ENCODE results near the gene HAGHL. TPM values are rescaled to one million over a fixed set of nuclear protein-coding genes. Genes with fewer than 3 reads are reported as not detected.
A peak's percentile ranks its signal among the peaks of the same experiment; 100 is the strongest.
"Not testable (repeated sequence)": the region's sequence is repeated elsewhere in the genome, so short reads cannot be mapped to it uniquely, and the experiment has no call there.

The HAGHL gene
- total and polyA plus RNA-seq, 3 donors from 2014 or later = 7.2 to 13.7 (median 9.9) TPM

DNA sequence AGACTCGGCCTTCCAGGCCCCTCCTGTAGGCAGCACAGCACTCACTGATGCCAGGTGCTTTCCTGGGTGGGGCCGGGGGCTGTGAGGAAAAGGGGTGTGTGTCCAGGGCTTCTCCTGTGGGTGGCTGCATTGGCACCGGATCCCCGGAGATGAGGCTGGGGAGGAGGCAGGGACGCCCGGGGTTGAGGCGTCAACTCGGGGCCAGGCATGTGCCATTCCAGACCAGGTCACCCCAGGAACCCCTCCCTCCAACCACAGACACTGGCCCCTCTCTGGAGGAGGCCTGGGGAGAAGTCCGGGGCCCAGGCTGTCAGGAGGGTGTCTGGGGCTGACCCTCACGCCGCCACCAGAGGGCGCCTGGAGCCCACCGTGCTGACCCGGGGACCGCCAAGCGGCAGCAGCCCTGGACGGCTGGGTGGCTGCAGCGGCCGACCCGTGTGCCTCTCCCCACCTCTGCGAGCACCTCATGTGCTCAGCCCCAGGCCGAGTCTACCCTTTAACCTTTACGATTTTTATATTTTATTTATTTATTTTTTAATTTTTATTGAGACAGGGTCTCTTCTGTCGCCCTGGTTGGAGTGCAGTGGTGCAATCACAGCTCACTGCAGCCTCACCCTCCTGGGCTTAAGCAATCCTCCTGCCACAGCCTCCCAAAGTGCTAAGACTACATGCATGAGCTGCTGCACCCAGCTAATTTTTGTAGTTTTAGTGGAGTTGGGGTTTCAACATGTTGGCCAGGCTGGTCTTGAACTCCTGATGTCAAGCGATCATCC is 15.2 kb upstream of the HAGHL start:
- no peaks in the 10 kb centered on the region for H3K9me3 ChIP-seq
- no peaks in the 10 kb centered on the region for H3K36me3 ChIP-seq (ENCODE audit: low read depth, missing control alignments)
- no peak overlapping the region for H3K27ac ChIP-seq
- peaks cover 22% of the 10 kb centered on the region for H3K4me1 ChIP-seq
- H3K4me3 ChIP-seq = no peak overlapping the region
- peak; percentile 72 for DNase-seq
- intact Hi-C loops (cut with DNase I; ENCODE audit: low total_unique reads) = no loop called here
- H3K27me3 ChIP-seq = no peaks in the 10 kb centered on the region
- 23 to 33% methylated on average over 18 to 25 of the region's 25 CpGs for WGBS, 2 donors
- TF ChIP-seq CTCF (IDR thresholded peaks at IDR 0.05) (peak; percentile 57 to 89 (median 82)), POLR2A (IDR thresholded peaks at IDR 0.05) (no peak)

- peak; percentile 7 to 27 (median 18) for TF ChIP-seq CTCF (IDR thresholded peaks at IDR 0.05)
- H3K27ac ChIP-seq; intact Hi-C loops (cut with DNase I; ENCODE audit: low total_unique reads); H3K9me3 ChIP-seq; H3K27me3 ChIP-seq; H3K4me3 ChIP-seq; DNase-seq; H3K36me3 ChIP-seq (ENCODE audit: low read depth, missing control alignments): not testable (repeated sequence)
- WGBS, 2 donors = 45 to 58% methylated on average over 6 to 13 of the region's 13 CpGs
- H3K4me1 ChIP-seq = peaks cover 22% of the 10 kb centered on the region
These were observed 14.1 kb upstream of the HAGHL start for GRCh38 chr16:712740-713250.

- no peak overlapping the region for H3K4me3 ChIP-seq
- no peak overlapping the region for H3K27ac ChIP-seq
- 41 to 68% methylated on average over 4 to 11 of the region's 11 CpGs for WGBS, 2 donors
- intact Hi-C loops (cut with DNase I; ENCODE audit: low total_unique reads) = no loop called here
- H3K36me3 ChIP-seq (ENCODE audit: low read depth, missing control alignments) = no peaks in the 10 kb centered on the region
- TF ChIP-seq CTCF (IDR thresholded peaks at IDR 0.05) (no peak), POLR2A (IDR thresholded peaks at IDR 0.05) (no peak)
- H3K9me3 ChIP-seq = no peaks in the 10 kb centered on the region
- no peaks in the 10 kb centered on the region for H3K27me3 ChIP-seq
- DNase-seq = no peak
- H3K4me1 ChIP-seq = peaks cover 22% of the 10 kb centered on the region
These were observed 12.8 kb upstream of the HAGHL start for GRCh38 chr16:714079-714478.

DNA sequence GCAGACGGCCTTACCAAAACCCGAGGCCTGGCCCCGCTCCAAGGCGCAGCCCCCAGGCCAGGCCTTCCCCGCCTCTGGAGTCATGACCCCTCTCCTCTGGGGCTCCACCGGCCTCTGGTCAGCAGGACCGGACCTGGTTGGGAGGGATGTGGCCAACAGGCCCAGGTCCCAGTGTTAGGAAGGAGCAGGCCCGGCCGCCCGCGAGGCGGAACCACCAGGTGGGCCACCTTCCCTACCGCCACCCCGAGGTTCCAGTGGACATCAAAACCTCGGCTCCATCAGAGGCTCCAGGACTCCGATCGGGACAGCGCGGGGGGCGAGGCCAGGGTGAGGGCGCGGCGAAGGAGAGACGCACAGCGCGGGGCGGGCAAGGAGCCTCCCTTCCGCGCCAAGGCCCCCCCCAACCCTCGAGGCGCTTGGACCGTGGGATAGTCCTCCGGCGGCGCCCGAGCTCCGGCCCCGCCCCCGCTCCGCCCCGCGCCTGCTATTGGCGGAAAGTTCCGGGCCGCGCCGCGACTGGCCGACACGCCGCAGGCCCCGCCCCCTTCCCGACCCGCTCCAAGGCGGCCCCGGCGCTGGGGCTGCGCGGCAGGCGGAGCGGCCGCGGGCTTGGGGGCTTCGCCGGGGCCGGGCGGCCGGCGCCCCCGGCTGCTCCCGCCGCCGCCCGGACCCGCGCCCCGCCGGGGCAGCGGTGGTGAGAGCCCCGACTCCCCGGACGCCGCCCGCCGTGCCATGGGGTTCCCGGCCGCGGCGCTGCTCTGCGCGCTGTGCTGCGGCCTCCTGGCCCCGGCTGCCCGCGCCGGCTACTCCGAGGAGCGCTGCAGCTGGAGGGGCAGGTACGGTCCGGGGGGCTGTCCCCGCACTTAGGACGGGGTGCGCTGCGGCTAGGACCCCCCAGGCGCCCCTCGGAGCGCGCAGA is 12.1 kb upstream of the HAGHL start, which contains the start of gene METRN:
METRN (plus strand) TSS at position 561 of the 919 bp plus-strand sequence; CDS start at position 733, 172 bp downstream.
- WGBS, 2 donors = 4% methylated on average over 63 of the region's 108 CpGs; no CpG with 5 or more reads in 1 of the 2 donors
- peaks cover 22% of the 10 kb centered on the region for H3K4me1 ChIP-seq
- DNase-seq = peak; percentile 94
- H3K9me3 ChIP-seq = no peaks in the 10 kb centered on the region
- intact Hi-C loops (cut with DNase I; ENCODE audit: low total_unique reads) = no loop called here
- no peaks in the 10 kb centered on the region for H3K27me3 ChIP-seq
- peak within 1 kb of the TSS; percentile 53 to 61 for H3K4me3 ChIP-seq
- no peak within 1 kb of the TSS for H3K27ac ChIP-seq
- H3K36me3 ChIP-seq (ENCODE audit: low read depth, missing control alignments) = no peaks in the 10 kb centered on the region
- TF ChIP-seq POLR2A (IDR thresholded peaks at IDR 0.05) (no peak), CTCF (IDR thresholded peaks at IDR 0.05) (no peak)
